ENCODE data around the gene ADAMTSL1. TPM values are rescaled to one million over a fixed set of nuclear protein-coding genes. Genes with fewer than 3 reads are reported as not detected.

ADAMTSL1 gene
- total RNA-seq, 2 experiments from 2014 or later, result not detected

DNA sequence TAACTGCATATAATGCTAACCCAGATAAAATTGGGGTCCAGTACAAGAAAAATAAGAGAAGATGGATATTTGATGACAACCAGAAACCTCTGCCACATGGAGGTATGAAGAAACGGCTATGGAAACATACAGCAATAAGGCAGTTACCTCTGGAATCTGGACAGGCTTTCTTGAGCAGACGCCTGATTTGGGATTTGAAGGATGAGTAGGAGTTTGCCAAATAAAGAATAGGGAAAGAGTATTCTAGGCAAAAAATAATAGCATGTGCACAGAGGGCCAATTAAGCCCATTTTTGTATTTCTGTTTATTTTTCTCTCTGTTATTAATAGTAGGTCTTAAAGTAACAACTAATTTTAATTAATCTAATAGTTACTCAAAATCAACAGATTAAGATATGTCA is 144.9 kb downstream of the ADAMTSL1 start:
- H3K27me3 Mint-ChIP-seq, result no peaks in the 10 kb centered on the region
- no peaks in the 10 kb centered on the region for H3K4me1 Mint-ChIP-seq
- POLR2A ChIA-PET, result no interaction called here
- H3K9me3 Mint-ChIP-seq, result no peaks in the 10 kb centered on the region
- H3K4me3 Mint-ChIP-seq, result no peak overlapping the region
- H3K27ac Mint-ChIP-seq, result no peak overlapping the region
- no peaks in the 10 kb centered on the region for H3K36me3 Mint-ChIP-seq (ENCODE audit: low read depth)
- CTCF ChIA-PET, result no interaction called here
- no peak for DNase-seq

DNA sequence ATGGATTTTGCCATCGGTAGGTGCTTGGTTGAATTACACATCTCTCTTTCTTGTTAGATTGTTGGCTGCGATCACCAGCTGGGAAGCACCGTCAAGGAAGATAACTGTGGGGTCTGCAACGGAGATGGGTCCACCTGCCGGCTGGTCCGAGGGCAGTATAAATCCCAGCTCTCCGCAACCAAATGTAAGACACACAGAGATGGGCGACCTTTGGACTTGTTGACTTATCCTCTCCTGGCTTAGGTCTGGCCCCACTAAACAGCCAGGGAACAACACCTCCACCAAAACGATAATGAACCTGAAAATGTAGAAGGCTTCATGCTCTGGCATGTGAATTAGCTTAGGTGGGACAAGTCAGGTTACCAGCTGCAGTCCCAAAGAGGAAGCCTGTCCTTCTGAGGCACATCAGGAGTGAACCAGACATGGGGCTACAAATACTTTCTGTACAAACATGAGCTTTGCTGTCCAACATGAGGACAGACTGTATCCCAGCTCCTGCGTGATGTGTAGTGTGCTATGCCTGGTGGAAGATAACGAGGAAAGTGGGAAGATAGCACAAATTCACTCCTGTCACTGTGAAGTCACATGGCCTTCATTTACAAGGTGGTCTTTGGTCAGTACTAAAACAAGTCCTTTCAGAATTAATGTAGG is 148.4 kb downstream of the ADAMTSL1 start:
- Mint-ChIP-seq H3K9me3 (no peaks in the 10 kb centered on the region), H3K4me3 (no peak overlapping the region), H3K4me1 (no peaks in the 10 kb centered on the region), H3K27ac (no peak overlapping the region), H3K36me3 (ENCODE audit: low read depth) (no peaks in the 10 kb centered on the region), H3K27me3 (no peaks in the 10 kb centered on the region)
- CTCF ChIA-PET, result no interaction called here
- POLR2A ChIA-PET, result no interaction called here
- no peak for DNase-seq

DNA sequence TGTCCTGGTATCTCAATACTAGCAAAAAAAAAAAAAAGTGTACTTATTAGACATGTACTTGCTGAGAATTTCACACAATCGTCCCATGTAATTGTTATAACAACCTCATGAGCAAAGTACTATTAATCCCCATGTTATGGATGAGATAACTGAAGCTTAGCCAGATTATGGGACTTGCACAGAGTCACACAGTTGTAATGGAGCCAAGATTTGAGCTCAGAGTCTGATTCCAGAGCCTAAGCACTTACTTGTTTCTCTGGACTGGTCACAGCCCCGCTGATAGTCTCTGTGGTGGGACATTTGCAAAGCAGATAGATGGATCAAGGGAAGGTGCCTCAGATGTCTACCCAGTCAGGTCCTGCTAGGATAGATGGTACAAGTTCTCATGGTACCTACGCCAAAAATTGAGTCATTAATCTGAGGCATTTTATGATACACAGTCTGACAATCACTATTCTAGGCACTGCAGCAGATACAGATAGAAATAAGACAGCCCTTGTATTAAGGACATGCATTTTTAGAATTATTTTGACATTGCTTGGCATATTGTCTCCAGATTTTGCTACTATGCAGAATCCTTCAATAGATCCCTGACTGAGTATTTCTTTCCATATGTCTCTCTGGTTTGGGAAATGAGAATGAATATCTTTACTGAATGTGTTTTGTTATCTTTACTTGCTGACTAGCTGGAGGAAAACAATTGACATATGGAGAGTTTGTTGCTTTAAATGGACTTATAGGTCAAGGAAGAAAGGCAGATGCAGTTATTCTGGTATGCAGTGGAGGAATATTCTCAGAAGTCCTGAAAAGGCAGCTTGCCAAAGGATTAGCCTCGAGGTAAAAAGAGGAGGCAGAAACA is 149.5 kb downstream of the ADAMTSL1 start:
- POLR2A ChIA-PET, result no interaction called here
- Mint-ChIP-seq H3K27me3 (no peaks in the 10 kb centered on the region), H3K27ac (no peak overlapping the region), H3K4me3 (no peak overlapping the region), H3K36me3 (ENCODE audit: low read depth) (no peaks in the 10 kb centered on the region), H3K9me3 (no peaks in the 10 kb centered on the region), H3K4me1 (no peaks in the 10 kb centered on the region)
- CTCF ChIA-PET, result no interaction called here
- no peak for DNase-seq

DNA sequence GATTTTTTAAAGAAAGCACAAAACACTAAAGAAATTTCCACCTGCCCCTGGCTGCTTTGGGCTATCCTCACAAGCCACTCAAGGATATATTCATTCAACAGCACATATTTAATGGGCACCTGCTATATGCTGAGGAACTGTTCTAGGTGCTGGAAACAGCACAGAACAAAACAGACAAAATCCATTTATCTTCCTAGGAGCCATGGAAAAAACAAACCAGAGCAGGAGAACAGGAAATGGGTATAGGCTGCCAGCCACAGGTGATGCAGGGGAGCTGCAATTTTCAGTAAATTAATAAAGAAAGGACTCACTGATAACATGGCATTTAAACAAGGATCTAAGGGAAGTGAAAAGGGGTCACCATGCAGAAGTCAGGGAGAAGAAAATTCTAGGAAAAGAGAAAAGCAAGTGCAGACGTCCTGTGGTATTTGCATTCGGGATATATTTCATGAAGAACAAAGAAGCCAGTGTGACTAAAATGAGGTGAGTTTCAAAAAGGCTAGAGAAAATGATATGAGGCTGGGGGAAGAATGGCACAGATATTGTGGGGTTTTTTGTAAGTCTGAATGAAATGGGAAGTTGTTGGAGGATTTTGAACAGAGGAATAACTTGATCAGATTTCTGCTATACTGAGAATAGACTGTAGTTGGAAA is 152.2 kb downstream of the ADAMTSL1 start:
- H3K27ac Mint-ChIP-seq, result no peak overlapping the region
- H3K4me3 Mint-ChIP-seq, result no peak overlapping the region
- H3K9me3 Mint-ChIP-seq, result no peaks in the 10 kb centered on the region
- CTCF ChIA-PET, result no interaction called here
- H3K36me3 Mint-ChIP-seq (ENCODE audit: low read depth), result no peaks in the 10 kb centered on the region
- DNase-seq, result no peak
- H3K4me1 Mint-ChIP-seq, result no peaks in the 10 kb centered on the region
- peaks cover 3% of the 10 kb centered on the region for H3K27me3 Mint-ChIP-seq
- POLR2A ChIA-PET, result no interaction called here

DNA sequence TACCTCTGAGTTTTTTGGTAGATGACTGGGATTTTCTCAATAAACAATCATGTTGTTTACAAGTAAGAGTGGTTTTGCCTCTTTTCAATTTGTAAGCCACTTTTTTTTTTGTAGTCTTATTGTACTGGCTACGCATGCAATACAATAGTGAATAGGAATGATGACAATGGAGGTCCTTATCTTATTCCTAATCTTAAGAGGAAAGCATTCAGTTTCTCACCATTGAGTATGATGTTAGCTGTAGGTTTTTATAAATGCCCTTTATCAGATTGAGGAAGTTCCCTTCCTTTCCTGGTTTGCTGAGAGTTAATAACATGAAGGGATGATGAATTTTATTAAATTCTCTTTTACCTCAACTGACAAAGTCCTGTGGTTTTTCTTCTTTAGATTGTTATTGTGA is 155.2 kb downstream of the ADAMTSL1 start:
- Mint-ChIP-seq H3K4me3 (no peak overlapping the region), H3K9me3 (no peaks in the 10 kb centered on the region), H3K27me3 (peaks cover 3% of the 10 kb centered on the region), H3K36me3 (ENCODE audit: low read depth) (no peaks in the 10 kb centered on the region), H3K4me1 (no peaks in the 10 kb centered on the region), H3K27ac (no peak overlapping the region)
- ChIA-PET POLR2A (no interaction called here), CTCF (no interaction called here)
- no peak for DNase-seq

DNA sequence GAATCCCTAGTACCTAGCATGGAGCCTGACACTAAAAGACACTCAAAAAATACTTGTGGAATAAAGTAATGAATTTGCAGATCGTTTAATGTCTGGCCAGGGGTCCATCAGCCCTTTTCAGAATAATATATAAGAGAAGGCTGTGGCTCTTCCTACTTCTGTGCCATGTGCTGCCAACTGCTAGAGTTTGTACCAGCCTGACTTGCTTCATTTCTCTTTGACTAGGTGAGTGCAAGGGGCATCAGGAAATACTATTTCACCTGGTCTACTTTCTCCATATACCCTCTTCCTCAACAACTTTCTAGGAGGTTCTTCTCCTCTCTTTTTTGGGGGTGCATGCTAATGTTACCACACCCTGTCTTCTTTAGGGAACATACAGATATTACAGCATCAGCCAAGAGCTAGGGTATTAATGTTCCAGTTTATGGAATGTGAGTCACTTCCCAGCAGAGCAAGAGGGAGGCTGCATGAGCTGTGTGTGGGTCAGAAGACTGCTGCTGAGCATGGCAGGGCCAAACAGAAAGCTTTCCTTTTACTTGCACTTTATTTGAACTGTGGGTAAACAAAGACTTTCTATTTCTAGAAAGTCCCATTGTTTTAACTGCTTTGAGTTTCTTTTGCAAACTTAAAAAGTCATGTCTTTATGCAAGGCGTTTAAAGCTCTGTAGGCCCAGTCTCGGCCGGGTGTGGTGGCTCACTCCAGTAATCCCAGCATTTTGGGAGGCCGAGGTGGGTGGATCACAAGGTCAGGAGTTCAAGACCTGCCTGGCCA is 158.9 kb downstream of the ADAMTSL1 start:
- DNase-seq, result no peak
- Mint-ChIP-seq H3K36me3 (ENCODE audit: low read depth) (no peaks in the 10 kb centered on the region), H3K4me3 (no peak overlapping the region), H3K27me3 (peaks cover 6% of the 10 kb centered on the region), H3K9me3 (no peaks in the 10 kb centered on the region), H3K27ac (no peak overlapping the region), H3K4me1 (no peaks in the 10 kb centered on the region)
- POLR2A ChIA-PET, result no interaction called here
- CTCF ChIA-PET, result no interaction called here

DNA sequence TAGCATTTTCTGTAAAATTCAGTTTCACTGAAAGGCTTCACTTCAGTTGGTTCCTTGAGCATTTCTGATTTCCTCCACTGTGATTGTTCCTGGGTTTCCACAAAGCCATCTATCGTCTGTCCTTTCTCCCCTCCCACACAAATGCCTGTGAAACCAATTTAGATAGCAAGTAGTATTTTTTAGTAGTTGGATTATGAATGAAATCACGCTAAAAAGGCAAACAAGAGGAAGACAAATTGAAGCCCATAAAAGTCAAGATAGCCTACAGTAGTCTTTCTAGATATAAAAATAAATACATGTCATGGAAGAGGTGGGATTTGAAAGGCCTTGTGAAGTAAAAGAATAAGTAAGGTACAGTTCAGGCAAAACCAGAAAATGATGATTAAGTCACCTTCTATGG is 162.8 kb downstream of the ADAMTSL1 start:
- Mint-ChIP-seq H3K4me1 (no peaks in the 10 kb centered on the region), H3K27me3 (peaks cover 2% of the 10 kb centered on the region), H3K9me3 (no peaks in the 10 kb centered on the region), H3K36me3 (ENCODE audit: low read depth) (no peaks in the 10 kb centered on the region), H3K27ac (no peak overlapping the region), H3K4me3 (no peak overlapping the region)
- ChIA-PET POLR2A (no interaction called here), CTCF (no interaction called here)
- no peak for DNase-seq

DNA sequence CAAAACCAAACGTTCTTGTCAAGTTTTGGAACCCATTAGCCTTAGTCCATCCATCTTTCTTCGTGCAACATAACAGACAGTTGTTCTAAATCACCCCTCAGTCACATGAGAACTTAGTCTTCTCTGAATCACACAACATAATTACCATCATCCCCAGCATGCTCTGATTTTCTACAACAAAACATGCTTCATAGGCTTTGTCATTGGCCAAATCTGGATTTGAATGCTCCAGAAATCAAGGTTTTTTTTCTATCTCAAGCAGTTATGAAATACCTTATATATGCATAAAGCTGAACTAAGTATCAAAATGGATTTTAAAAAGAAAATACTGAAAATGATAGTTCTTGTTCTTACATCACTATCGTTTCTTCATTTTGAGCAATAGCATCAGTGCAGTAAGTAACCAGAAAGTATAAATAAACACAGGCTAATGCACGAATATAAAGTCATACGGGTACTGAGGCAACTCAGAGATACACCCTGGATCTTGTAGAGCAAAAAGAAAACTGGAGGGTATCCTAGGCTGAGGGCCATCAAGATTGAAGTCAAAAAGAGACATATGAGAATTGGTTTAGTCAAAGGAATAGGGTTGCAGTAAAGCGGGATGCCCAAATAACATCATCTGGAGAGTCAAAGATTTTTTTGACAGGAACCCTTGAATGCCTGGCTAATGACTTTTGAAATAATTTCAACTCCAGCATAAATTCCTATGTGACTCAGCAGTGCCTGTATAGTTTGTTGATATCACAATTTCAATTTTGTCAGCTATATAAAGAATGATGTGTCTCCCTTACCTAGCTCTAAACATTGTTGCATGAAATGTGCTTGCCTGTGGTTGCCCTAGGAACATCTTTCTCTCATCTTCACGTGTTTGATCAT is 164.7 kb downstream of the ADAMTSL1 start:
- Mint-ChIP-seq H3K27me3 (peaks cover 2% of the 10 kb centered on the region), H3K9me3 (no peaks in the 10 kb centered on the region), H3K27ac (no peak overlapping the region), H3K4me1 (no peaks in the 10 kb centered on the region), H3K36me3 (ENCODE audit: low read depth) (no peaks in the 10 kb centered on the region), H3K4me3 (no peak overlapping the region)
- ChIA-PET POLR2A (no interaction called here), CTCF (no interaction called here)
- no peak for DNase-seq

DNA sequence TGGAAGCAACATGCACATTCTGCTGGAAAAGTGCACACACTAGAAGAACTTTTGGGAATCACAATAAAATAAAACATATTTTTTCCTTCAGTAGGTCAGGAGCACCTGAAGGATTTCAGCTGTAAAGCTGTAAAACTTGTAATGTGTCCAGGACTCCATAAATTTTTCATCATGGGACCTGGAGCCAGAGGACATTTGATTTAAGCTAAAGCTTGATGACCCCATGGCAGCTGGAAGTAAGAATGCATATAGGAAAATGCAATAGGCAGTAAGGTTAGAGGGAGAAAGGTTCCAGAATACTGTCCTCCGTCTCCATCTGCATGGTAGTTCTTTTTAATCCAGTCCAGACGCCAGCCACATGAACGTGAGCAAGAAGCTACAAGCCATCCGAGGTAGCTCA is 166.0 kb downstream of the ADAMTSL1 start:
- no peak overlapping the region for H3K27ac Mint-ChIP-seq
- ChIA-PET CTCF (no interaction called here), POLR2A (no interaction called here)
- H3K36me3 Mint-ChIP-seq (ENCODE audit: low read depth), result no peaks in the 10 kb centered on the region
- no peaks in the 10 kb centered on the region for H3K9me3 Mint-ChIP-seq
- no peaks in the 10 kb centered on the region for H3K4me1 Mint-ChIP-seq
- H3K4me3 Mint-ChIP-seq, result no peak overlapping the region
- peaks cover 2% of the 10 kb centered on the region for H3K27me3 Mint-ChIP-seq
- DNase-seq, result no peak

DNA sequence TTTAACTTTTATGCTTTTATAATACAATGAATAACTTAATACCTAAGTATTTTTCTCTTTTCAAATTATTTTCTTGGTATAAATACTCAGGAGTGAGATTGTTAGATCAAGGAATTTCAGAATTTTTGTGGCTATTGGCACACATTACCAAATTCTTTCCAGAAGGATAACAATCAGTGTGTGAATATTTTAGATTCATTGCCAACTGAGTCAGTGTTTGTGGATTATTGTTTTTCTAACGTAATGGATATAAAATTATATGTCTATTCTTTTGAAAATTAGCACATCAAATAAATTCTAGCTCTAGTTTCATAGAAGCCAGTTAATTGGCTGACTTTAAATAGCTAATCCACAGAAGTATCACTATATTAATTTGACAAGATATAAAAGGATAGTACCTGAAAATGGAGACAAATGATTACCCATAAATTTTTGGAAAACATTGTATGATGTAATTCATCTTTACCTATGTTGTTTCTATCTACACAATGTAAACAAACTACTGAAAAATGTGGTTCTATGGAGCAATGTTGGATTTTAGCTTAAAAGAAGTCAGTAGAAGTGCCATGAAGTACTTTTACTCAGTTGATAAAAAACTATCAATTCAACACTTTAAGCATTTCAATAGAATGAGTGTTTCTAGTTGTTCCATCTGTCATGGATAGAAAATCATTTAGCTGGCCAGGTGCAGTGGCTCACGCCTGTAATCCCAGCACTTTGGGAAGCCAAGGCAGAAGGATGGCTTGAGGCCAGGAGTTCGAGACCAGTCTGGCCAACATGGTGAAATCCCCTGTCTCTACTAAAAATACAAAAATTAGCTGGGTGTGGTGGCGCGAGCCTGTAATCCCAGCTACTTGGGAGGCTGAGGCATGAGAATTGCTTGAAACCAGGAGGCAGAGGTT is 185.1 kb downstream of the ADAMTSL1 start:
- ChIA-PET POLR2A (no interaction called here), CTCF (interaction anchor here (1.1 kb wide), 1 partner anchor 8 kb away, joined by 3 read pairs; no protein-coding TSS in a partner anchor)
- H3K4me3 Mint-ChIP-seq, result no peak overlapping the region
- no peak for DNase-seq
- no peaks in the 10 kb centered on the region for H3K27me3 Mint-ChIP-seq
- no peaks in the 10 kb centered on the region for H3K36me3 Mint-ChIP-seq (ENCODE audit: low read depth)
- H3K4me1 Mint-ChIP-seq, result no peaks in the 10 kb centered on the region
- no peaks in the 10 kb centered on the region for H3K9me3 Mint-ChIP-seq
- H3K27ac Mint-ChIP-seq, result no peak overlapping the region

DNA sequence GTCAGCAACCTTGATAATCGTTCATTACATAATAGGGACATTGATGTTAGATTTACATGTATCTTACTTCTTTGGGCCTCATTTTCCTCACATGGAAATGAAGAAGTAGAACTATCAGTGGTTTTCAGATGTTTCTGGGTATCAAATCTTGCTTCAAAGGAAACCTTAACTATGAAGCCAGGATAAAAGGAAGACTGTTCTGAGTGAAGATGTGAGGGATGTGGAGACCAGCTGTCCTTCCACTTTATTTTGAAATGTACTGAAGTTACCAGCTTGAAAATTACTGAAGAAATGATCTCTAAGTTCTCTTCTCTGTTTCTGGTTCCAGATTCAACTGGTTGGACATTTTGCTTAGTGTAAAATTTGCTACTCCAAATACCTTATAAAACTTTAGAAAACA is 186.0 kb downstream of the ADAMTSL1 start:
- Mint-ChIP-seq H3K36me3 (ENCODE audit: low read depth) (no peaks in the 10 kb centered on the region), H3K27ac (no peak overlapping the region), H3K27me3 (no peaks in the 10 kb centered on the region), H3K4me3 (no peak overlapping the region), H3K4me1 (no peaks in the 10 kb centered on the region), H3K9me3 (no peaks in the 10 kb centered on the region)
- ChIA-PET POLR2A (no interaction called here), CTCF (no interaction called here)
- DNase-seq, result no peak

DNA sequence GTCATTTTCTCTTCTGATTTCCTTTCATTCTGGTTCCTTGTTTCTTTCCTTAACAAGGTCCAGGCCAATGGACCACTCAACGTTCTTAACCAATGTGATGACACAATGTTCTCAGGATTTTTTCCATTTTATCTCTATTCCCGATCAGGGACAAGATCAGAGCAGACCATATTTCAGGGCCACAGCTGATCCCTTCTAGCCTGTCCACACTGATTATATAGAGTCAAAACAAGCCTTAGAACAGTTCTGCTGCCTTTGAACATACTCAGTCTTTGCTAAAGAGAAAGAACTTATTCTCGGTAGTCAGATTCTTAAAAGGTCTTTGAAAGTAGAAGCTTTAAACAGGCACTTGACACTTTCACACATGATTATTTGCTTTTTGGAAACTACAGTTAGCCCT is 188.4 kb downstream of the ADAMTSL1 start:
- POLR2A ChIA-PET, result no interaction called here
- Mint-ChIP-seq H3K4me3 (no peak overlapping the region), H3K9me3 (no peaks in the 10 kb centered on the region), H3K27me3 (no peaks in the 10 kb centered on the region), H3K27ac (no peak overlapping the region), H3K36me3 (ENCODE audit: low read depth) (no peaks in the 10 kb centered on the region), H3K4me1 (no peaks in the 10 kb centered on the region)
- CTCF ChIA-PET, result no interaction called here
- no peak for DNase-seq
